GM18508 (cell line): ENCODE data around the gene MAP3K20.
"Not testable (repeated sequence)": the region's sequence is repeated elsewhere in the genome, so short reads cannot be mapped to it uniquely, and the experiment has no call there.

ENCODE experiments used
- ATAC-seq: cut with Tn5 transposase; IDR thresholded peaks from one replicate; pipeline ENCODE4 v1.9.1; 2021; ENCODE audit warnings: moderate number of reproducible peaks; ENCODE audit not compliant: insufficient read depth, unreplicated experiment

Gene MAP3K20

DNA sequence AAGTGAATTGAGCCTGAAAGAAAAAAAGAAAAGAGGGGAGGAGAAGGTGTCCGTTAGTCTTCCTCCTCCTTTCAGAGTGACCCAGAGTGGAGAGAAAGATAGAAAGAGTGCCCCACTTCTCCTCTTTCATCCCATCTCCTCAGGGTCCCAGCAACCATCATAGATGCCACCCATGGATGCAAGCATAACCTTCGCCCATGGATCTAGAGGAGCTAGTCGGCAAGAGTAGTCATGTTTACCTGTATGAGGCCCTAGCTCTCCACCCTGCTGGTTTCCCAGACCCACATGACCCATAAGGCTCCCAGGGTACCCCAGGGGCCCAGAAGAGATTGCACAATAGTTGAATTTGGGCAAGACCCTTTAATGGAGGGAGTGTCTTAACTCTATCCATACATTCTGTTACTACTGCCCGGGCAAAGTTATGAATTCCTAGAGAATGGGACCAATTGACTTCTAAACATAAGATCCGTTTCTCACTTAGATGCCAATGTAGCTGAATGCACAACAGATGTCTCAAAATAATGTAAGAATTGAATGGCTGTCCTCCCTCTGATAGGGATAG lies 223.0 kb downstream of the MAP3K20 start:
- ATAC-seq: no peak

DNA sequence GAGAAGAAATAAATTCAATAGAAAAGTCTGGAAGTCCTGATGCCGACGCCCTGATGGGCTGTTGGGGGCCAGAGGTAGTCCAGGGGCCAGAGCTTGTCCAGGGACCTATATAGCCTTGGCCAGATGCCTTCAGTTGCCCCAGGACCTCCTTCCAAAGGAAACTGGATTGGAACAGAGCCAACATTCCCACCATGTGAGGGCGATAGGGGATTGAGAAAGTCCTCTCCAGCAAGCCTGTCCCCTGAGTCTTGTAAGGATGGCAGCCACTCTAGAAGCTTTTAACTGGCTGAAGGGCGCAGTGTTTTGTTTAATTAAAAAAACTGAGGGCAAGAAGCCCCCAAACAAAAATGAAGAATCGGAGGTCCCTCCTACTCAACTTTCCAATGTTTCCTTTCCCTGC lies 224.1 kb downstream of the MAP3K20 start:
- no peak for ATAC-seq

DNA sequence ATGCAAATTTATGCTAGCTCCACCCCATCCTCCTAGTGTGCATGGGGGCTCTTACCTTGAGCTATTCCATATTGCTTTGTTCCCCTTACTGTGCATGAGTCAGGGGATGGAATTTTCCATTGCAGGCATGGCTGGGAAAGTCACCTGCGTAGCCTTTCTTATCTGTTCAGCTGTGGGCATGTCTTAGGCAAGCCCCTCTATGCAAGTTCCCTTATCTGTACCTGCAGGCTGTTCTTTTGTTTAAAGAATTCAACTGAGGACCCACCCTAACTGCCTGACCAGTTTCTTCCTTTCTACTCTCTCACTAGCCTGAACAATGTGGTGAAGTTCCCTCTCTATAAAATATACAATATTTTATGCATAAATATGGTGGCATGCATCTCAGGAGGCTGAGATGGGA lies 224.8 kb downstream of the MAP3K20 start:
- no peak for ATAC-seq

- not testable (repeated sequence) for ATAC-seq
Measured at GRCh38 chr2:173301549-173301948, 225.9 kb downstream of the MAP3K20 start.

DNA sequence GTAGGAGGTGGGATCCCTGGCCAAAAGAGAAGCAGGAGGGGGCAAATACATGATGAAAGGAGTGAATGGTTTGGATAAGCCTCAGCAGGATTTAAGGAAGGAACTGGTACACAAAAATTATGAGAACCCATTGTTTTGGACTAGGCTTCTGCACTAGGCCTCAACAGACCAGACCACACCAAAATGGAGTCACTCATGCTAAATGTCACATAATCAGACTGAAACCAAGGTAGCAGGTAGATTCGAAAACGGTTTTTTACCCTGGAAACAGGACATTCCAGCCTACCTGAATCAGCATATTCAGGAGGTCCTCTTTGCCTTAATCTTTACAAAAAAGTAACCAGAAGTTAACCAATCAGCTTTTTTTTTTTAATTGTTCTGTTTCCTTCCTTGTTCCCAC lies 229.7 kb downstream of the MAP3K20 start:
- no peak for ATAC-seq

DNA sequence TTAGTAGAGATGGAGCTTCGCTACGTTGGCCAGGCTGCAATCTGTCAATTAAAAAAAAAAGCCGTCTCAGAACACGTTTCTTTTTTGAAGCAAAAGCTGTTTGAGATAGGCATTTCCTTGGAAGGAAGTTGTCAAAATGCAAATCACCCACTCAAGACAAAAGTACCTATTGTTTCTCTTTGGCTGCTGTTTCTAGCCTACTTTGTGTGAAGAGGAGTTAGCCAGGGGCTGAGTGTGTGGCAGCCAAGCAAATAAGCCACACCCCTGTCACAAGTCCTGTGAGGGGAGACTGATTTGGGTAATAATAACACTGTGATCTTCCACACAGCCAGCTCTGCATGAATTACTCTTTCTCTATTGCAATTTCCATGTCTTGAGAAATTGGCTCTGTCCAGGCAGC lies 231.6 kb downstream of the MAP3K20 start:
- no peak for ATAC-seq

GRCh38 chr2:173309370-173309769 lies 233.7 kb downstream of the MAP3K20 start:
- ATAC-seq: not testable (repeated sequence)

DNA sequence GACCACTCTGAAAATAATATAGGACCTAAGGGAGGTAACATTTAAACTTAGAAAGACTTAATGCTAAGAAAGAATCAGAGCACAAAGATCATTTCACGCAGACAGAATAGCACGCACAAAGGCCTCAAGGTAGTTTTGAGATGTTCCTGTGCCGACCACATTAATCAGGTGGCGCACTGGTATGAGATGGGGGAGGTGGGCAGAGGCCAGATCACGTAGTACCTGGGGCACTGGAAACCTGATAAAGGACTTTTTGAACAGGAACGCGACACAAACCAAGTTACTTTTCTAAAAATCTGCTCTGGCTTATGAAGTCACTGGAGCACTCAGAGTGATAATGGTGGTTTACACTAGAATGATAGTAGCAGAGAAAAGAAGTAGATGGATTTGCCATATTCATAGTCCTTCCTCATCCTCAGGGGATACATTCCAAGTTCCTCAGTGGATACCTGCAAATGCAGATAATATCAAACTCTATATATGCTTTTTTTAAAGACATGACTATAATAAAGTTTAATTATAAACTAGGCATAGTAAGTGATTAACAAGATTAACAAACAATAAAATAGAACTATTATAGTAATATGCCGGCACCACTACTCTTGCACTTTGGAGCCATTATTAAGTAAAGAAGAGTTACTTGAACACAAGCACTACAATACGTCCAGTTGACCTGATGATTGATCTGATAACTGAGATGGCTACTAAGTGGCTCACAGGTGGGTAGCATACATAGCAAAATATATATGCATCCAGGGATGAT lies 236.4 kb downstream of the MAP3K20 start:
- no peak for ATAC-seq
